HL-60/S4 treated with phorbol 12-myristate 13-acetate at 8.2 ng/mL for 4 days and 3 days (cell line): ENCODE measurements around the gene SDCBP2.

Experiments used
- in situ Hi-C: fragments of 300-500 bp; cut with MboI; formaldehyde crosslinking; loops from 2 replicates; pipeline ENCODE4 v1.15.0; 2022; ENCODE audit warnings: low sequenced_read_pairs

SDCBP2 gene

GRCh38 chr20:1298888-1299511 lies 29.9 kb downstream of the SDCBP2 start:
- in situ Hi-C loops: no loop called here

- in situ Hi-C loops: no loop called here
Observed at GRCh38 chr20:1298166-1298565, 30.8 kb downstream of the SDCBP2 start.

GRCh38 chr20:1297486-1297885 lies 31.5 kb downstream of the SDCBP2 start:
- in situ Hi-C loops: no loop called here

DNA sequence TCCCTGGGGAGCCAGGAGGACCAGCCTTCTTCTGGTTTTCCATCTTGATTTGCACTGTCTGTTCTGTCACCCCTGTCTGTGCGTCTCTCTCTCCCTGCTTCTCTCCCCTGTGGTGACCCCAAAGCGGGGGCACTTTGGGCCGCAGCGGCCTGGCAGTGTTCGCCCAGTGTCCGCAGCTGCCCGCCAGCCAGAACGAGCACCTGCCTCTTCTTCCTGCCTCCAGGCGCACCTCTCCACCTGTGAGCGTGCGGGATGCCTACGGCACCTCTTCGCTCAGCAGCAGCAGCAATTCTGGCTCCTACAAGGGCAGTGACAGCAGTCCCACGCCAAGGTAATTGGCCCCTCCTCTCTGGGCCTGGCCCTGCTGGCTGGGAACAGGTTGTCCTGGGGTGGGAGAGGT lies 32.0 kb downstream of the SDCBP2 start:
- in situ Hi-C loops: no loop called here

DNA sequence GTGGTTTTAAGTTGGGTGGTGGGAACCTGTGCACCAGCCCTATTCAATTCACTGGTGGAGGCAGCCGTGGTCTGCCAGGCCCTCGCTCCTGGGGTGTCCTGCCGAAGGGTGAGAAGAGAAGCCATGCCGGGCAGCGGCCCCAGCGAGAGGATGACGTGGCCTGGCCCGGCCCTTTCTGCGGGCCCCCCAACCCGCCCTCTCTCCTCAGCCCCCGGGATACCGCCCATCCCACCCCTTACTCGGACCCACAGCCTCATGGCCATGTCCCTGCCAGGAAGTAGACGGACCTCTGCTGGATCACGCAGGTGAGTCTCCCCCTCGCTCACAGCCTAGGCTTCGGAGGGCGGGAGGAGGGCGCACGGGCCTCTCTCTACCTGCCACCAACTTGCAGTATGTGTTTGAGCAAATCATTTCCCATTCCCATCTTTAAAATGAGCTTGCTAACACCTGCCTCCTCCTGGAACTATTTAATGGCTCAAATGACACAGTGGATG lies 32.8 kb downstream of the SDCBP2 start:
- in situ Hi-C loops: no loop called here

- in situ Hi-C loops: no loop called here
Observed at GRCh38 chr20:1295276-1295930, 33.5 kb downstream of the SDCBP2 start.

DNA sequence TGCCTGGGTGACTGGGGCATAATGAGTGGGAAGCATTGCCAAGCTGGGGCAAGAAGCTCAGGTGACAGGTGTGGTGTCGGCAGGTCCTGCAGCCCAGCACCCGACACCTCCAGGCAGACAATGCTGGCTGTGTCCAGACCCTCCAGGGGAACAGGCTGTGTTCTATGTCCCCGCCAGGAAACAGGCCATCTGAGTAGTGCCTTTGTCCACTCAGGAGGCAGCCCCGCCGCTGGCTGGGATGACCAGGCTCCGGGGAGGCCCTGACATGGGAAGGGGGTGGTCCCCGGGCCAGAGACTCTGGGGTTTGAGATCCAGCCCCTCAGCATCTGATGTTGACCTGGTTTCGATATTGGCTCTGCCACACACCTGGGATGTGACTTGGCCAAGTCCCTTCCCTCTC lies 34.4 kb downstream of the SDCBP2 start:
- in situ Hi-C loops: no loop called here

DNA sequence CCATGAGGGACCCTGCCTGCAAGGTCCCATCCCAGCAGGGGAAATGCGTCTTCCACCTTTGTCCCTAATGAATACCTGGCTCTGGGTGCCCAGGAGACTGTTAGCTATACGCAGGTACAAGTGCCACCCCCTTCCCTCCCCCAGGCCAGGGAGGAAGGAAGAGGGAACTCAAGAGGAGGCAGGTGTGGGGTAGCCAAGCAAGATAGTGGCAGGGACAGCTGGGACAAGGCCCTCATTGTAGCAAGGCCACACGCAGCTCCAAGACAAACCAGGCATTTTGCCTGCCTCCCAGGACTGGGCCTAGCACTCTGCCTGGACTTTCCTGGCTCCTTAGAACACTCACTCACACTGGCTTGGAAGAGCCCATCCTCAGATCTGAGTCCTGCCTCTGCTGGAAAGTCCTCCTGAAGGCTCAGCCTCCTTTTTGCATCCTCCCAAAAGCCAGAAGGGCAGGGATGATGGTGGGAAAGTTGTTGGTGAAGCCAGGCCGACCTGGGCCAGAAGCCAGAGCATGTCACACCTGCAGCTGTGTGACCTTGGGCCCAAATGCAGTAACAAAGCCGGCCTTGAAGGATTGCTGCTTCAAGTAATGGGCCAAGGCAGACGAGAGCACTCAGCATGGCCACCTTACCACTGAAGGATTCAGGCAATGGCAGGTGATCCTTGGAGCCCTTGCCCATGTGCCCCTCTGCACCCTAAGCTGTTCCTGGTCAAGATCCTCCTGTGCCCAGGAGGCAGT lies 35.1 kb downstream of the SDCBP2 start:
- in situ Hi-C loops: no loop called here

GRCh38 chr20:1292620-1293019 lies 36.3 kb downstream of the SDCBP2 start:
- in situ Hi-C loops: no loop called here

GRCh38 chr20:1291191-1291741 lies 37.7 kb downstream of the SDCBP2 start:
- in situ Hi-C loops: no loop called here

GRCh38 chr20:1287787-1288569 lies 41.0 kb downstream of the SDCBP2 start:
- in situ Hi-C loops: no loop called here

DNA sequence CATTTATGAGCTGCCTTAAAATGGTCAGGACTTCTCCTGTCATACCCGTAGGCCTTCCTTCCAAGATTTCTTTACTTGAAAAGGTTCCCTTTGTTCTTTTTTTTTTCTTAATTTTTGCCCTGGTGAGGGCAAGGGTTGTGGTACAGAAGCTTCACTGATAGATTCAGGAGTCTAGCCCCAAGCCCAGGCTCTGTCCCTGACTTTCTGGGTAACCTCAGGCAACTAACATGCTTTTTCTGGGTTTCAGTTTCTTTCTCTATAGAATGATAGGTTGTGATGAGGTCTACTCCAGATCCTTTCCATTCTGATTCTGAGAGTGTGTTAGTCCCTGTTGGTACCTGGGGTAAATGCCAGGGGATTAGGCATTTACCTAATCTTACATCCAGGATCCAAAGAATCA lies 41.6 kb downstream of the SDCBP2 start:
- in situ Hi-C loops: no loop called here

DNA sequence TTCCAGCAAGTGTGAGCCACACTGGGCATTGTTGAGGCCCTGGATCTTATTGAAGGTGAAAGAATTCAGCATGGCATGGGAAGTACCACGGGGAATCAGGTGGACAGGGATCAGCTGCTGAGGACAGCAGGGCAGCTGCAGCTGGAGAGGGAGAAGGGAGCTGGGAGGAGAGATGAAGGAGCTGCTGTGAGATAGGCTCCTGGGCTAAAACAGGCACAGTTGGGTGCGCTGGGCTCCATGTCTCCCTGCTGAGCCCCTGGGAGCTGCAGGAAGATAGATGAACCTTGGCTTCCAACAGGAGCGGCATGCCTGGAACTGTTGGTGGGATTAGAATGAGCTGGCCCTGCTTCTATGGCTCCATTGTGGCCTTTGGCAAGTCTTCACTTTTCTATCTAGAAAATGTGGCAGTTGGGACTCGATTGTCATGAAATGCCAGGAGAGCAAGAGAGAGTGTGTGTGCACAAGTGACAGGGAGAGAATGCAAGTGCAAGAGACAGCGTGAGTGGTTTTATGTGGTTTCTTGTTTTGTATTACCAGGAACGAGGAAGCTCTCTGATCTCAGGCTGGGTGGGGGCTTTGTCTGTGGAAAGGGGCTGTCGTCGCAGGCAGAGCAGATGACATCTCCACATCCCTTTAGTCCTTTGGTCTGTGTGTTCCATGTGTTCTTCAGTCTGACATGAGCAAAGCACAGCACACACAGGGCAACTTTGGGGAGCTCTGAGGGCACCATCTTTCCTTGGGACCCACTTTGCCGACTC lies 42.5 kb downstream of the SDCBP2 start:
- in situ Hi-C loops: no loop called here

DNA sequence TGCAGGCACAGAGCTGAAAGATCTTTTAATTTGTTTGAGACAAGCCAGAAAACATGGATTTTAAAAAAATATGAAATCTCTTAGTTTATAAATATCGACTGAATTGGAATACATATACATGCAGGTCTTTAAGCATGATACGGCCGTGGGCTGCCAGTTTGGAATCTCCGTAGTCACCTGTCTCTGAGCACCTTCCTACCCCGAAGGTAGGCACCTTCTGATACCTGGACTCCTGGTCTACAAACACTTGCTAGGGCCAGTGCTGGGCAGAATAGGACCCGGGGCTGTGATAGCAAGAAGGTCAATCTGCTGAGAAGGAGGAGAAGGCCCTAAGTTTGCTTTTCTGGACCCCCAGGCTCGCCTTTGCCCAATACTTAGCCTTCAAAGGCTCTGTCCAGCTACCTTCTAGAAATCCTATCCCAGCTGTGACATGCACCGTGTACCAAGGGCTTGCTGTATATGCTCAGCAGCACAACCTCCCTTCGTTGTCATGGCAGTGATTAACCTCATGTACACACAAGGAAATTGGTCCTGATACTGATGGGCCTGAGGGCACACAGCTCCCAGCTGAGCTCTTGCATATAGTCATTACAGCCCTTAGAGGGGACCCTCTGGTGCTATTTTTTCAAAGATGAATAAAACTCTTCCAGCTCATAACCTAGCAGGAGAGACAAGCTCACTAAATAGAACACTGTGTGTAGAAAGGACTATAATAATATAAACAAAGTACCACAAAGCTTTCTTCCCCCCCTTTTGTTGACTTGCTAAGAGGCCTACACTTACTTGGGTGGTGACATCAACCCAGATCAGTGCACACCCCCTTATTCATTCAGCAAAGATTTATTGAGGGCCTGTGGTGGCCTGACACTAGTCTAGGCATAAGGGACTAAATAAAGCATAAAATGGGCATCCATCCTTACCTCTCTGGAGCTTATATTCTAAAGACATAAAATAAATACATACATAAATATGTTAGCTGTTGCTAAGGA lies 45.1 kb downstream of the SDCBP2 start:
- in situ Hi-C loops: no loop called here

DNA sequence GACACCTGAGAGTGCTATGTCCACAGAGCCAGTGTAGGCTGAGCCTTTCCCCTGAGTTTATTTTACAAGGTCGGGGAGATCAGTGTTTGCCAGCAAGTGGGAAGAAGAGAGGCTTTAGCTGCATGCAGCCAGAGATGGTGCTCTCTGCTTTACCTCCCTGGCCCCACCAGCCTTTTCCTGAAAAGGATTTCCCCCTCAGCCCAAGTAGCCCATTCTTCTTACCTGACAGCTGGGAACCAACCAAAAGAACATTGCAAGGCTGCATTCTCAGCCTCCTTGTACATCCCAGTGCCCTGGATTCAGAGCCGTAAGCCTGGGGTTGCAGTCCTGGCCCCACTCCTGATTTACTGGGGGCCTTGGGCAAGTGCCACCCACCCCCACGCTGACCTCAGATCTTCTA lies 46.0 kb downstream of the SDCBP2 start:
- in situ Hi-C loops: no loop called here

- in situ Hi-C loops: no loop called here
Observed at GRCh38 chr20:1281279-1282057, 47.5 kb downstream of the SDCBP2 start.

DNA sequence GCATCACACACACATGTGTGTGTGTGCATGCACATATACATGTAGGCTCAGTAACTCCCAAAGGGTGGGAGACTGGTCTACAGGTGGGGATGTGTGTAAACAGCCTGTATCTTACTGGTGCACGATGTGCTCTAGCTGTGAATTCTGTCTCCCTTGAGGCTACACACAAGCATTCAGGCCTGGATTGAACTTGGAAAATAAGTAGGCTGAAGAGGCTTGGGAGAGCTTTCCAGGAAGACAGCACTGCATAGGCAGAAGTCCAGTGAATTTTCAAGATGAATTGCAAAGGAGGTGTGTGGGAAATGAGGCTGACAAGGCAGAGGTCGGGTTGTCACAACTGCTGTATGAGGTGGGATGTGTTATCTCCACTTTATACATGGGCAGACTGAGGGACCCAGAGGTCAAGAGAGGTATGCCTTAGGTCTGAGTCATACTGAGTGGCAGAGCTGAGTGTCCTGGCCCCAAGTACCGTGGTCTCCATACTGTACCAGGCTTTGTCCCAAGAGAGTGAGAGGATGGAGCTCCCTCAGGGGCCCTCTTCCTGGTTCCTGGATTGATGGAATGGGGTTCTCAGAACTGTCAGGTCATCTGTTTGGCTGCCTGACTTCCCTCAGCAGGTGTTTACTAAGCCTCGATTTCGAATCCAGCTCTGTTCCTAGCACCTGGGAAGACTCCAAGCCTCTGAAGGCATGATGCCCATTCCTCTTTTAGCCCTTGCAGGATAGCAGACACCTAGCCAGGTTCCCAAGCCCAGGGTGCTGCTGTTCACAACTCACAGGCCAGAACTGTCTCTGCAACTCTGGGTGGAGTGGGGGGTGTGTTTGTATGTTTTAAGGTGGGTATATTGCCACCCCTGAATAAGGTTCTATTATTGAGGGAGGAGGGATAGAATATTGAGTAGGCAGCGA lies 48.5 kb downstream of the SDCBP2 start:
- in situ Hi-C loops: no loop called here
